GM12878 (cell line): ENCODE results near the gene ARL16. TPM values are rescaled to one million over a fixed set of nuclear protein-coding genes. Genes with fewer than 3 reads are reported as not detected.

Source experiments
- ATAC-seq: fragments of 200-7000 bp; cut with Tn5 transposase; 3 replicates; pipeline ENCODE4 v1.9.1; 2020; ENCODE audit warnings: mild to moderate bottlenecking, moderate library complexity
- BruUV-seq: library from RNA; stranded (reverse); fragments of 400-500 nt; replicated peaks from 2 replicates; lab custom pipeline; 2021; lab: Mats Ljungman, UMichigan
- CTCF ChIA-PET: fragments of 300-600 bp; sonication (Branson Sonifier 250); formaldehyde crosslinking; extraction: SDS; loops from one replicate; lab custom pipeline; 2021; ENCODE audit warnings: inconsistent platforms; lab: Yijun Ruan, JAX
- POLR2A ChIA-PET: fragments of 350-600 bp; formaldehyde crosslinking; extraction: SDS; loops from one replicate; lab custom pipeline; 2021; ENCODE audit warnings: inconsistent platforms; lab: Charles Lee
- RAD21 ChIA-PET: fragments of 300-600 bp; sonication (Branson Sonifier 250); formaldehyde crosslinking; loops from one replicate; lab custom pipeline; 2023; ENCODE audit warnings: antibody characterized with exemption; ENCODE audit not compliant: unreplicated experiment; lab: Charles Lee
- SMC1A ChIA-PET: fragments of 300-600 bp; sonication (Branson Sonifier 250); formaldehyde crosslinking; loops from one replicate; lab custom pipeline; 2023; ENCODE audit not compliant: unreplicated experiment, uncharacterized antibody; lab: Charles Lee
- DNase-seq: peaks from one replicate; pipeline ENCODE4 v3.0.0-alpha.2; 2011; ENCODE audit warnings: low read depth, low spot score
- FAIRE-seq: peaks from 3 replicates; lab custom pipeline; 2011; peaks lifted over from hg19 to GRCh38; lab: Jason Lieb, UNC
- H2AFZ ChIP-seq: 2 replicates; pipeline ENCODE4 v1.6.0; 2011; ENCODE audit warnings: low read depth, low read length, control low read depth; ENCODE audit not compliant: control insufficient read depth
- H3K27ac ChIP-seq: 2 replicates; pipeline ENCODE4 v1.5.1; 2011; ENCODE audit warnings: control low read depth; ENCODE audit not compliant: control insufficient read depth, insufficient read depth
- H3K27me3 ChIP-seq, 2 experiments: replicated peaks in 1 of 2; 2 replicates each; pipeline versions ENCODE4 v1.6.0 to v1.6.1; 2011; ENCODE audit warnings: low read length in 1 of 2; ENCODE audit not compliant: control insufficient read depth in 2 of 2, insufficient read depth in 2 of 2
- H3K36me3 ChIP-seq, 2 experiments: 2 replicates each; pipeline ENCODE4 v1.5.1; 2011; ENCODE audit warnings: low read length in 1 of 2; ENCODE audit not compliant: control insufficient read depth in 2 of 2, insufficient read depth in 2 of 2
- H3K4me1 ChIP-seq: 2 replicates; pipeline ENCODE4 v1.6.1; 2011; ENCODE audit warnings: mild to moderate bottlenecking, low read length, moderate library complexity, mixed read lengths; ENCODE audit not compliant: control insufficient read depth, insufficient read depth
- H3K4me2 ChIP-seq: 2 replicates; pipeline ENCODE4 v1.6.0; 2011; ENCODE audit warnings: control low read depth; ENCODE audit not compliant: control insufficient read depth, insufficient read depth
- H3K4me3 ChIP-seq: fragments of 200-600 bp; sonication (generic); 2 replicates; pipeline ENCODE4 v1.5.1; 2016
- H3K79me2 ChIP-seq: 2 replicates; pipeline ENCODE4 v1.6.0; 2011; ENCODE audit warnings: low read length; ENCODE audit not compliant: control insufficient read depth, insufficient read depth
- H3K9ac ChIP-seq: 2 replicates; pipeline ENCODE4 v1.8.0; 2011; ENCODE audit warnings: low read length, control low read depth, mixed read lengths; ENCODE audit not compliant: control insufficient read depth, insufficient read depth
- H3K9me3 ChIP-seq: replicated peaks from 3 replicates; pipeline ENCODE4 v1.5.1; 2011; ENCODE audit warnings: mild to moderate bottlenecking, low read length; ENCODE audit not compliant: control insufficient read depth, insufficient read depth
- H4K20me1 ChIP-seq: 2 replicates; pipeline ENCODE4 v1.6.0; 2011; ENCODE audit not compliant: control insufficient read depth, insufficient read depth
- ASH2L ChIP-seq: fragments of 300-600, 200-600 bp; sonication (generic); IDR thresholded peaks from 2 replicates; pipeline ENCODE4 v1.6.1; 2017; ENCODE audit warnings: low read depth, mild to moderate bottlenecking, borderline replicate concordance
- CEBPB ChIP-seq, 2 experiments: fragments of 150-350 bp in 1 of 2; IDR thresholded peaks; 2 replicates each; pipeline ENCODE4 v1.6.1; 2012 to 2014; ENCODE audit warnings: low read depth in 2 of 2, low read length in 2 of 2, borderline replicate concordance in 1 of 2, inconsistent platforms in 1 of 2
- CREM ChIP-seq: IDR thresholded peaks from 2 replicates; pipeline ENCODE4 v1.6.1; 2014; ENCODE audit warnings: antibody characterized with exemption, low read depth
- FOS ChIP-seq: IDR thresholded peaks from 3 replicates; pipeline ENCODE4 v1.6.1; 2011; ENCODE audit warnings: borderline replicate concordance; ENCODE audit not compliant: insufficient read length; ENCODE audit errors: extremely low read depth
- GABPA ChIP-seq: IDR thresholded peaks from 2 replicates; pipeline ENCODE4 v1.6.1; 2014; ENCODE audit warnings: antibody characterized with exemption, low read depth, mild to moderate bottlenecking, inconsistent platforms
- HDAC6 ChIP-seq: fragments of 200-600 bp; sonication (generic); IDR thresholded peaks from one replicate; pipeline ENCODE4 v1.8.0; 2017; ENCODE audit warnings: antibody characterized with exemption; ENCODE audit not compliant: unreplicated experiment
- JUND ChIP-seq: IDR thresholded peaks from 2 replicates; pipeline ENCODE4 v1.6.1; 2012; ENCODE audit warnings: low read depth, mild to moderate bottlenecking, low read length, improper control_type of control experiment, moderate library complexity
- SMAD1 ChIP-seq: fragments of 450-650 bp; IDR thresholded peaks from 2 replicates; pipeline ENCODE4 v1.6.1; 2018; ENCODE audit warnings: mild to moderate bottlenecking, low read depth; ENCODE audit not compliant: partially characterized antibody
- SRF ChIP-seq, 2 experiments: IDR thresholded peaks; 2 replicates each; pipeline ENCODE4 v1.6.1; 2011; ENCODE audit warnings: low read depth in 2 of 2, low read length in 2 of 2, mild to moderate bottlenecking in 1 of 2, moderate library complexity in 1 of 2
- WGBS: methylation state at CpG from one replicate; pipeline ENCODE4 v1.1.6; 2016; ENCODE audit warnings: low lambda C conversion rate; ENCODE audit not compliant: insufficient replicate concordance, insufficient coverage; ENCODE audit errors: missing lambda C conversion rate; 5-methylcytosine and 5-hydroxymethylcytosine counted together
- in situ Hi-C: fragments of 300-500 bp; cut with MboI; formaldehyde crosslinking; loops from 9 replicates; pipeline ENCODE4 v1.14.3; 2018; ENCODE audit warnings: mixed read lengths
- intact Hi-C: fragments of 100-400 bp; cut with micrococcal nuclease; formaldehyde crosslinking; loops from one replicate; pipeline ENCODE4 v1.14.2; 2022; ENCODE audit not compliant: unreplicated experiment
- polyA plus RNA-seq, 11 experiments: library from polyadenylated mRNA; depleted of rRNA in 4 of 11; unstranded in 6 of 11; stranded (reverse) in 5 of 11; fragments of >200 nt; fragmentation: Nextera tagmentation in 4 of 11; fragmentation: Illumina TruSeq in 1 of 11; extraction: Ambion mirVana in 4 of 11; extraction: Trizol in 1 of 11; gene quantifications; 1 replicate in 1 of 11; 2 replicates in 10 of 11; pipeline versions ENCODE4 v1.2.1 to v1.2.3, GENCODE V29; 2011 to 2016; ENCODE audit warnings: inconsistent platforms in 2 of 11, missing spikeins in 2 of 11, low read depth in 1 of 11
- total RNA-seq, 4 experiments: library from RNA; depleted of rRNA in 3 of 4; stranded (reverse); fragments of >200 nt in 3 of 4; fragmentation: Illumina TruSeq in 1 of 4; extraction: Trizol in 1 of 4; gene quantifications; 2 replicates each; pipeline versions ENCODE4 v1.2.1 to v1.2.3, GENCODE V29; 2013 to 2021
- TF ChIP-seq, protein P1 (sequence below): IDR thresholded peaks from 2 replicates; pipeline ENCODE4 v1.6.1; 2011; ENCODE audit warnings: mild to moderate bottlenecking, low read depth, low read length, moderate library complexity; ENCODE audit not compliant: insufficient replicate concordance

Gene ARL16
- total and polyA plus RNA-seq, 10 of the 15 experiments (the other 5 are each of a cell fraction or from before 2014, with no cell fraction given) = 4.7 to 47.6 (median 30.9) TPM

DNA sequence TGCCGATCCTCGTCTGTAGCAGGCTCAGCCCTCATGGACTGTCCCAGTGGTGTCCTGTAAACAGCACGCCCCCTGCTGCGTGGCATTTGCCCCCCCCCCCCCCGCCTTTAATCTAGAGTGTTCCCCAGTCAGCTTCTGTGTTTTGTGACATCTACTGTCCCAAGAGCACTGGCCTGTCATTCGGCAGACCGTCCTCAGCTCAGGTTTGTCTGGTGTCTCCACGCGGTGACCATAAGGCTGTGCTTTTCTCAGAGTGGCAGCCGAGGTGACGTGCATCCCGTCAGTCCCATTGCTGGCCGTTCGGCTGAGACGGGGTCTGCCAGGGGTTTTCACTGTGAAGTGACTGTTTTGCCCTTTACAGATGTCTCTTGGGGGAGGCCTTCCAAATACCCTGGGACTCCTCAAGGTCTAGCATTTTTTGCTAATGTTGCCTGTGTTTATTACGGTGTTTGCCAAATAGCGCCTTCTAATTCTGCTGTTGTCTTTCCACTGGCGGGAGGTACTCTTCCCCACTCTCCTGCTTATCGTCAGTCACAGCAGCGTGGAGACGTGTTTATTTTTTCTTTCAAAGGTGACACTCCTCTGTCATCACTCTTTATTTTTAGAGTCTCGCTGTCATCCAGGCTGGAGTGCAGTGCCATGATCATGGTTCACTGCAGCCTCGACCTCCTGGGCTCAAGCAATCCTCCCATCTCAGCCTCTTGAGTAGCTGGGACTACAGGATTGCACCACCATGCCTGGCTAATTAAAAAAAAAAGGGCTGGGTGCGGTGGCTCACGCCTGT is 13.9 kb upstream of the ARL16 start:
- no peak overlapping the region for H3K4me3 ChIP-seq
- ChIA-PET RAD21 (no interaction called here), POLR2A (no interaction called here)
- no peak for ATAC-seq
- TF ChIP-seq, protein P1, sequence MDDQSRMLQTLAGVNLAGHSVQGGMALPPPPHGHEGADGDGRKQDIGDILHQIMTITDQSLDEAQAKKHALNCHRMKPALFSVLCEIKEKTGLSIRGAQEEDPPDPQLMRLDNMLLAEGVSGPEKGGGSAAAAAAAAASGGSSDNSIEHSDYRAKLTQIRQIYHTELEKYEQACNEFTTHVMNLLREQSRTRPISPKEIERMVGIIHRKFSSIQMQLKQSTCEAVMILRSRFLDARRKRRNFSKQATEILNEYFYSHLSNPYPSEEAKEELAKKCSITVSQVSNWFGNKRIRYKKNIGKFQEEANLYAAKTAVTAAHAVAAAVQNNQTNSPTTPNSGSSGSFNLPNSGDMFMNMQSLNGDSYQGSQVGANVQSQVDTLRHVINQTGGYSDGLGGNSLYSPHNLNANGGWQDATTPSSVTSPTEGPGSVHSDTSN = no peak
- no peak for TF ChIP-seq ASH2L
- no peak for TF ChIP-seq FOS
- no peak for TF ChIP-seq SMAD1
- TF ChIP-seq CREM = no peak
- no peak for TF ChIP-seq GABPA
- TF ChIP-seq HDAC6 = no peak
- no peak for TF ChIP-seq JUND
- TF ChIP-seq SRF (IDR thresholded peaks at IDR 0.05; ENCODE audit: low read depth in 2 of 2, low read length in 2 of 2) = no peak
- TF ChIP-seq CEBPB (IDR thresholded peaks at IDR 0.05; ENCODE audit: borderline replicate concordance in 1 of 2, low read depth in 2 of 2, low read length in 2 of 2) = no peak
- TF ChIP-seq, all 136 proteins: peak for 0
- Histone ChIP-seq H2AFZ (no peak overlapping the region), H3K4me2 (no peak overlapping the region), H3K9ac (no peak overlapping the region), H3K79me2 (peaks cover 14% of the 10 kb centered on the region), H3K36me3 (peaks cover 22 to 42% of the 10 kb centered on the region in 2 experiments; a peak in 3 of 4 replicates), H3K27ac (no peak overlapping the region), H3K9me3 (no peaks in the 10 kb centered on the region), H4K20me1 (0 out of 2 replicates have a peak, but pooled peaks cover 3% of the 10 kb centered on the region), H3K27me3 (no peaks in the 10 kb centered on the region), H3K4me1 (peaks cover 8% of the 10 kb centered on the region)
- WGBS = 90% methylated on average over 25 of the region's 25 CpGs
- BruUV-seq = no TSS peak
- intact Hi-C loops = no loop called here
- DNase-seq = no peak
- in situ Hi-C loops = no loop called here
- FAIRE-seq = no peak
- SMC1A ChIA-PET = no interaction called here
- CTCF ChIA-PET = no interaction called here
